K562 (cell line): ENCODE data around the gene SFXN5. TPM values are rescaled to one million over a fixed set of nuclear protein-coding genes. Genes with fewer than 3 reads are reported as not detected.

ENCODE experiments used
- BCLAF1 ChIP-seq, 2 experiments: fragments of 450-650 bp in 1 of 2; IDR thresholded peaks; 2 replicates each; pipeline ENCODE4 v1.6.1; 2011 to 2017; ENCODE audit warnings: low read depth in 2 of 2, antibody characterized with exemption in 1 of 2, borderline replicate concordance in 1 of 2, low read length in 1 of 2, mild to moderate bottlenecking in 1 of 2, mixed read lengths in 1 of 2; ENCODE audit not compliant: control insufficient read depth in 1 of 2
- BMI1 ChIP-seq: fragments of 150-350 bp; IDR thresholded peaks from 2 replicates; pipeline ENCODE4 v1.6.1; 2014; ENCODE audit warnings: low read length
- HIVEP1 ChIP-seq: fragments of 250-450 bp; sonication (Bioruptor Pico); IDR thresholded peaks from 2 replicates; pipeline ENCODE4 v1.4.0; 2020; ENCODE audit warnings: mild to moderate bottlenecking
- KLF1 ChIP-seq: fragments of 450-650 bp; IDR thresholded peaks from 2 replicates; pipeline ENCODE4 v1.6.1; 2016; ENCODE audit warnings: missing genetic modification characterization, missing compliant biosample characterization
- KLF16 ChIP-seq: IDR thresholded peaks from 2 replicates; pipeline ENCODE4 v1.6.1; 2016; ENCODE audit warnings: antibody characterized with exemption
- LEF1 ChIP-seq: fragments of 450-650 bp; IDR thresholded peaks from 2 replicates; pipeline ENCODE4 v1.6.1; 2016; ENCODE audit warnings: mild to moderate bottlenecking
- PHF8 ChIP-seq: fragments of 200-600 bp; sonication (generic); IDR thresholded peaks from 2 replicates; pipeline ENCODE4 v1.6.1; 2012; ENCODE audit warnings: mixed run types, mild to moderate bottlenecking, inconsistent platforms, low read length, moderate library complexity, borderline replicate concordance
- SMC3 ChIP-seq: conservative IDR thresholded peaks from 2 replicates; pipeline ENCODE4 v1.6.1; 2011; ENCODE audit warnings: low read depth, low read length, improper control_type of control experiment; ENCODE audit not compliant: insufficient read depth
- STAT5A ChIP-seq: IDR thresholded peaks from 2 replicates; pipeline ENCODE4 v1.6.1; 2012; ENCODE audit warnings: low read length, inconsistent platforms, borderline replicate concordance
- TAF7 ChIP-seq: fragments of 450-650 bp; IDR thresholded peaks from 2 replicates; pipeline ENCODE4 v1.6.1; 2016; ENCODE audit warnings: missing genetic modification characterization, missing compliant biosample characterization
- XRCC5 ChIP-seq: fragments of 200-400 bp; formaldehyde crosslinking; IDR thresholded peaks from 2 replicates; pipeline ENCODE4 v1.6.1; 2017; ENCODE audit warnings: low read depth, mild to moderate bottlenecking, low read length
- ZBTB2 ChIP-seq: fragments of 450-650 bp; IDR thresholded peaks from 2 replicates; pipeline ENCODE4 v1.6.1; 2016; ENCODE audit warnings: antibody characterized with exemption
- ZNF24 ChIP-seq: fragments of 450-650 bp; IDR thresholded peaks from 2 replicates; pipeline ENCODE4 v1.6.1; 2016
- ZNF407 ChIP-seq: fragments of 450-650 bp; IDR thresholded peaks from 2 replicates; pipeline ENCODE4 v1.6.1; 2016; ENCODE audit warnings: low read depth
- ZNF766 ChIP-seq: fragments of 200-800 bp; sonication (Bioruptor generic); conservative IDR thresholded peaks from 2 replicates; pipeline ENCODE4 v1.6.1; 2016; ENCODE audit warnings: missing genetic modification characterization, missing compliant biosample characterization
- polyA plus RNA-seq, 8 experiments: library from polyadenylated mRNA; depleted of rRNA in 4 of 8; stranded (reverse) in 5 of 8; unstranded in 3 of 8; fragments of >200 nt; fragmentation: Nextera tagmentation in 2 of 8; fragmentation: Illumina TruSeq in 1 of 8; extraction: Ambion mirVana in 2 of 8; extraction: Trizol in 1 of 8; gene quantifications; 2 replicates each; pipeline versions ENCODE4 v1.2.1 to v1.2.3, GENCODE V29; 2011 to 2014; ENCODE audit warnings: inconsistent platforms in 1 of 8, missing spikeins in 1 of 8
- total RNA-seq, 7 experiments: library from RNA; depleted of rRNA in 6 of 7; stranded (reverse); fragments of >200 nt in 6 of 7; fragmentation: Illumina TruSeq in 2 of 7; extraction: Trizol in 2 of 7; gene quantifications; 2 replicates each; pipeline versions ENCODE4 v1.2.1 to v1.2.3, GENCODE V29; 2011 to 2021; ENCODE audit warnings: low replicate concordance in 1 of 7

Gene SFXN5
- total and polyA plus RNA-seq, 9 of the 15 experiments (the other 6 are each of a cell fraction or from before 2014, with no cell fraction given) = 8.3 to 22.6 (median 16.0) TPM

GRCh38 chr2:73071360-73072128 is at the start of gene SFXN5 (continued):
- TF ChIP-seq ZNF407 (peak; percentile 98), PHF8 (peak; percentile 89), TAF7 (peak; percentile 88; the same call in 1 of the 2 replicates), KLF16 (peak; percentile 78), BCLAF1 (IDR thresholded peaks at IDR 0.05; ENCODE audit: borderline replicate concordance in 1 of 2, control insufficient read depth in 1 of 2, low read depth in 2 of 2, low read length in 1 of 2) (0 out of 4 replicates have a peak, but pooled peaks of 1 of the 2 experiments have one; percentile 23), HIVEP1 (CRISPR knock-in tag) (no peak), BMI1 (no peak), LEF1 (no peak), ZBTB2 (no peak), KLF1 (tag) (no peak), ZNF766 (CRISPR knock-in tag) (0 out of 2 replicates have a peak, but pooled peaks have one; percentile 64), SMC3 (no peak), ZNF24 (peak; percentile 83), STAT5A (peak; percentile 23; the same call in 1 of the 2 replicates), XRCC5 (0 out of 2 replicates have a peak, but pooled peaks have one; percentile 16)
